Vagina (tissue), 2 donors: ENCODE results near the gene EARS2. TPM values are rescaled to one million over a fixed set of nuclear protein-coding genes. Genes with fewer than 3 reads are reported as not detected.
"Not testable (repeated sequence)": the region's sequence is repeated elsewhere in the genome, so short reads cannot be mapped to it uniquely, and the experiment has no call there.

ENCODE experiments used
- DNase-seq, 2 donors: peaks; one replicate each; pipeline ENCODE4 v3.0.0-alpha.2; 2017; ENCODE audit errors: extremely low spot score in 2 of 2
- H3K27ac ChIP-seq: fragments of 200-600 bp; sonication (generic); one replicate; pipeline ENCODE4 v1.5.1; 2019
- H3K27me3 ChIP-seq: fragments of 200-600 bp; sonication (generic); one replicate; pipeline ENCODE4 v1.5.1; 2019
- H3K36me3 ChIP-seq, 2 donors: fragments of 200-600 bp; sonication (generic); one replicate each; pipeline ENCODE4 v1.5.1; 2017 to 2019
- H3K4me1 ChIP-seq: fragments of 200-600 bp; sonication (generic); one replicate; pipeline ENCODE4 v1.5.1; 2019
- H3K4me3 ChIP-seq, 2 donors: fragments of 200-600 bp; sonication (generic); 1 replicate in 1 of 2; 2 replicates in 1 of 2; pipeline ENCODE4 v1.5.1; 2016 to 2019
- H3K9me3 ChIP-seq: fragments of 200-600 bp; sonication (generic); one replicate; pipeline ENCODE4 v1.5.1; 2019
- POLR2A ChIP-seq, 2 donors: fragments of 450-650 bp; IDR thresholded peaks; one replicate each; pipeline ENCODE4 v1.6.1; 2017; ENCODE audit warnings: antibody characterized with exemption in 2 of 2, mild to moderate bottlenecking in 2 of 2, moderate library complexity in 2 of 2
- POLR2AphosphoS5 ChIP-seq, 2 donors: sonication (generic); formaldehyde crosslinking; IDR thresholded peaks; one replicate each; pipeline ENCODE4 v1.9.0; 2017; ENCODE audit warnings: antibody characterized with exemption in 2 of 2, mild to moderate bottlenecking in 2 of 2, low read depth in 1 of 2; ENCODE audit not compliant: insufficient read depth in 1 of 2
- intact Hi-C: fragments of 100-400 bp; cut with DNase I; formaldehyde crosslinking; loops from one replicate; pipeline ENCODE4 v1.15.1; 2023
- total RNA-seq: library from RNA; depleted of rRNA; stranded (reverse); fragments of >200 nt; gene quantifications from one replicate; pipeline ENCODE4 v1.2.3, GENCODE V29; 2016
- TF ChIP-seq, protein P1 (sequence below), 3 experiments: fragments of 450-650 bp in 2 of 3; fragments of 200-600 bp in 1 of 3; sonication (generic) in 1 of 3; IDR thresholded peaks; one replicate each; pipeline ENCODE4 v1.5.1; 2017 to 2019; ENCODE audit warnings: antibody characterized with exemption in 3 of 3, mild to moderate bottlenecking in 2 of 3, moderate library complexity in 2 of 3

Gene EARS2
- total RNA-seq, 1 donor from 2014 or later, result 46.7 TPM

DNA sequence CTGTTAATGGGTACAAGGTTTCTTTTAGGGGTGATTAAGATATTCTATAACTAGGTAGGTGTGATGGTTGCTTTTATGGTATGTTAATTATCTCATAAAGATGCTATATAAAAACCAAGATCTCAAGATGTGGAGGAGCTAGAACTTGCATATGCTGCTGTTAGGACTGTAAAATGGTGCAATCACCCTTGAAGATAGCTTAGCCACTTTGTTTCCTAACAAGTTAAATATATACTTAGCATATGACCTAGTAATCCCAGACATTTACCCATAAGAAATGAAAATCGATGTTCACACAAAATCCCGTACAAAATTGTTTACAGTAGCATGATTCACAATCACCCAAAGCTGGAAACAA is 71.9 kb downstream of the EARS2 start:
- no peak for TF ChIP-seq POLR2AphosphoS5 (IDR thresholded peaks at IDR 0.05; ENCODE audit: insufficient read depth in 1 of 2, low read depth in 1 of 2)
- TF ChIP-seq, protein P1, sequence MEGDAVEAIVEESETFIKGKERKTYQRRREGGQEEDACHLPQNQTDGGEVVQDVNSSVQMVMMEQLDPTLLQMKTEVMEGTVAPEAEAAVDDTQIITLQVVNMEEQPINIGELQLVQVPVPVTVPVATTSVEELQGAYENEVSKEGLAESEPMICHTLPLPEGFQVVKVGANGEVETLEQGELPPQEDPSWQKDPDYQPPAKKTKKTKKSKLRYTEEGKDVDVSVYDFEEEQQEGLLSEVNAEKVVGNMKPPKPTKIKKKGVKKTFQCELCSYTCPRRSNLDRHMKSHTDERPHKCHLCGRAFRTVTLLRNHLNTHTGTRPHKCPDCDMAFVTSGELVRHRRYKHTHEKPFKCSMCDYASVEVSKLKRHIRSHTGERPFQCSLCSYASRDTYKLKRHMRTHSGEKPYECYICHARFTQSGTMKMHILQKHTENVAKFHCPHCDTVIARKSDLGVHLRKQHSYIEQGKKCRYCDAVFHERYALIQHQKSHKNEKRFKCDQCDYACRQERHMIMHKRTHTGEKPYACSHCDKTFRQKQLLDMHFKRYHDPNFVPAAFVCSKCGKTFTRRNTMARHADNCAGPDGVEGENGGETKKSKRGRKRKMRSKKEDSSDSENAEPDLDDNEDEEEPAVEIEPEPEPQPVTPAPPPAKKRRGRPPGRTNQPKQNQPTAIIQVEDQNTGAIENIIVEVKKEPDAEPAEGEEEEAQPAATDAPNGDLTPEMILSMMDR (IDR thresholded peaks at IDR 0.05), result no peak
- TF ChIP-seq POLR2A (IDR thresholded peaks at IDR 0.05), result no peak
- H3K4me1 ChIP-seq, result no peaks in the 10 kb centered on the region
- H3K4me3 ChIP-seq, result no peak overlapping the region
- no peaks in the 10 kb centered on the region for H3K9me3 ChIP-seq
- H3K27me3 ChIP-seq, result no peaks in the 10 kb centered on the region
- H3K27ac ChIP-seq, result no peak overlapping the region
- intact Hi-C loops, result no loop called here
- DNase-seq, result no peak
- H3K36me3 ChIP-seq, result peaks cover 0 to 97% of the 10 kb centered on the region in 2 donors

DNA sequence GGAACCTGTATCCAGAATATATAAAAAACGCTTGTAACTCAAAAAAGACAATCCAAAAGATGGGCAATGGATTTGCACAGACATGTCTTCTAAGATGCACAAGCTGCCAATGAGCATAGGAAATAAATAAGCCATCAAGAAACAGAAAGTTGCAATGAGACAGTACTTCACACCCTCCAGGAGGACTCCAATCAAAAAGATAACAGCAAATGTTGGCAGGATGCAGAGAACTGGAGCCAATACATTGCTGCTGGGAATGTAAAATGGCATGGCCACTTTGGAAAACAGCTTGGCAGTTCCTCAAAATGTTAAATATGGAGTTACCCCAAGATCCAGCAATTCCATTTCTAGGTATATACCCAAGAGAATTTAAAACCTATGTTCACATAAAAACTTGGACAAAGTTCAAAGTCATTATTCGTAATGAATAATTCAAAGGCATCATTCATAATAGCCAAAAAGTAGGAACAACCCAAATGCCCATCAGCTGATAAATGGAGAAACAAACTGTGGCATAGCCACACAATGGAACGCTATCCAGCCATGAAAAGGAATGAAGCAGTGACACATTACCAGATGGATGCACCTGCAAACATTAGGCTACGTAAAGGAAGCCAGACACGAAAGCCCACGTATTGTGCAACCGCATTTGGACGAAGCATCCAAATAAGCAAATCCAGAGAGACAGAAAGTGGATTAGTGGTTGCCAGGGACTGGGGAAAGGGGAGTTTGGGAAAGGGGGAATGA is 72.5 kb downstream of the EARS2 start:
- no peak for TF ChIP-seq POLR2A (IDR thresholded peaks at IDR 0.05)
- TF ChIP-seq, protein P1 (IDR thresholded peaks at IDR 0.05), result no peak
- TF ChIP-seq POLR2AphosphoS5 (IDR thresholded peaks at IDR 0.05; ENCODE audit: insufficient read depth in 1 of 2, low read depth in 1 of 2), result no peak
- intact Hi-C loops, result no loop called here
- no peak for DNase-seq
- no peaks in the 10 kb centered on the region for H3K4me1 ChIP-seq
- H3K36me3 ChIP-seq, result peaks cover 0 to 97% of the 10 kb centered on the region in 2 donors
- no peak overlapping the region for H3K4me3 ChIP-seq
- no peaks in the 10 kb centered on the region for H3K27me3 ChIP-seq
- H3K27ac ChIP-seq, result no peak overlapping the region
- no peaks in the 10 kb centered on the region for H3K9me3 ChIP-seq

DNA sequence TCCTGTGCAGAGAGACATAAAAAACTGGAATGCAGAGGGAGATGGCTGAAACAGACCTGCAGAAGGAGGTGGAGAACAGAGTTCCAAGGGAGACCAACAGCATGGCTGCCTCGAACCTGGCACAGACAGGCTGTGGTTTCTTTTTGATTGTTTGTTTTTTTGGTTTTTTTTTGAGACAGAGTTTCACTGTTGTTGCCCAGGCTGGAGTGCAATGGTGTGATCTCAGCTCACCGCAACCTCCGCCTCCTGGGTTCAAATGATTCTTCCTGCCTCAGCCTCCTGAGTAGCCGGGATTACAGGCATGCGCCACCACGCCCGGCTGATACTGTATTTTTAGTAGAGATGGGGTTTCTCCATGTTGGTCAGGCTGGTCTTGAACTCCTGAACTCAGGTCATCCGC is 73.7 kb downstream of the EARS2 start:
- DNase-seq, H3K9me3 ChIP-seq, H3K4me1 ChIP-seq, H3K27me3 ChIP-seq, H3K4me3 ChIP-seq, H3K27ac ChIP-seq, intact Hi-C loops: not testable (repeated sequence)
- peaks cover 0 to 97% of the 10 kb centered on the region in 2 donors for H3K36me3 ChIP-seq

DNA sequence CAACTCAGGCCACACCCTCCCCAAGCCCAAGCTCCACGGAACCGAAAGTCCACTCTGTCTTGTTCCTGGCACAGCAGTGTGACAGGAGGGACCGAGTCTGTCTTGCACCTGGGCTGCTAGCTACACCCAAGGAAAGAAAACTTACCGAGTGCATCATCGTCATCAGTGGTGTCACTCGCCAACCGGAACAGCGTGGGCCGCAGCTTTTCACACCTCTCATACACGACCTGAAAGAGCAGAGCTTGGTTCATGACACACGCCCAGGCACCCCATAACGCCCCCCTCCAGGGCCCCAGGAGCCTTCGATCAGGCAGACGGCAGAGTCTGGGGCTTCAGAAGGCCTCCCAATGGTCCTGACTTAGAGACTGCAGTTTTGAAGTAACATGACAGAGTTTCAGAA is 74.4 kb downstream of the EARS2 start:
- intact Hi-C loops, result no loop called here
- H3K4me3 ChIP-seq, result no peak overlapping the region
- H3K36me3 ChIP-seq, result peaks cover 0 to 97% of the 10 kb centered on the region in 2 donors
- no peak for DNase-seq
- no peaks in the 10 kb centered on the region for H3K9me3 ChIP-seq
- TF ChIP-seq POLR2AphosphoS5 (IDR thresholded peaks at IDR 0.05; ENCODE audit: insufficient read depth in 1 of 2, low read depth in 1 of 2) (no peak), POLR2A (IDR thresholded peaks at IDR 0.05) (no peak)
- TF ChIP-seq, protein P1 (IDR thresholded peaks at IDR 0.05), result no peak
- H3K4me1 ChIP-seq, result no peaks in the 10 kb centered on the region
- no peak overlapping the region for H3K27ac ChIP-seq
- H3K27me3 ChIP-seq, result no peaks in the 10 kb centered on the region

DNA sequence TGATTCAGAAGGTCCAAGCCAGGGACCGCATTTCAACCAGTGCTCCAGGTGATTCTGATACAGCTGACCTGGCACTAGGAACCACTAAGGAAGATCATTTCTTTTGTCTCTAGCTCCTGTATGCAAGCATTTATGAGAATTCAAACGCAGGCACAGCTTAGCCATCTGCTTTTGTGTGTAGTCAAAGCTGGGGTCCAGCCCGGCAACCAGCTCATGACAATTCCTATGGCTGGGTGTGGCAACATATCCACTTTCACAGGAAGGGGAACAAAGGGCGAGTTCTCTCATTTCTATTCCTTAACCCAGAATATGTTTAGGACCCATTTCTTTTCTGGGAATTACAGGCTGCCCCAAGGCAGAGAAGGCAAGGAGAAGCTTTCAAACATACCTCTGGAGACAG is 76.9 kb downstream of the EARS2 start:
- Histone ChIP-seq H3K27me3 (no peaks in the 10 kb centered on the region), H3K27ac (no peak overlapping the region), H3K4me1 (no peaks in the 10 kb centered on the region), H3K4me3 (no peak overlapping the region), H3K9me3 (no peaks in the 10 kb centered on the region), H3K36me3 (peaks cover 0 to 97% of the 10 kb centered on the region in 2 donors)
- intact Hi-C loops, result no loop called here
- TF ChIP-seq, protein P1 (IDR thresholded peaks at IDR 0.05), result no peak
- TF ChIP-seq POLR2A (IDR thresholded peaks at IDR 0.05) (no peak), POLR2AphosphoS5 (IDR thresholded peaks at IDR 0.05; ENCODE audit: insufficient read depth in 1 of 2, low read depth in 1 of 2) (no peak)
- DNase-seq, result no peak
